ENCODE results near the gene UTP25. TPM values are rescaled to one million over a fixed set of nuclear protein-coding genes. Genes with fewer than 3 reads are reported as not detected.

Gene UTP25
- total RNA-seq, 1 donor from 2014 or later = 2.4 TPM

GRCh38 chr1:209807509-209807908 lies 20.3 kb upstream of the UTP25 start:
- Histone ChIP-seq H3K4me1 (peaks cover 35% of the 10 kb centered on the region), H3K27me3 (ENCODE audit: low read depth) (no peaks in the 10 kb centered on the region), H3K4me3 (no peak overlapping the region), H3K36me3 (no peaks in the 10 kb centered on the region), H3K9me3 (replicated peaks) (no peaks in the 10 kb centered on the region), H3K27ac (replicated peaks) (peak overlapping the region; percentile 76)
- TF ChIP-seq CTCF (IDR thresholded peaks at IDR 0.05; ENCODE audit: borderline replicate concordance) = no peak
- no peak for DNase-seq
- intact Hi-C loops (cut with micrococcal nuclease) = no loop called here

- no peaks in the 10 kb centered on the region for H3K9me3 ChIP-seq (replicated peaks)
- intact Hi-C loops (cut with micrococcal nuclease) = no loop called here
- no peak overlapping the region for H3K4me3 ChIP-seq
- peak; percentile 57 for DNase-seq
- H3K36me3 ChIP-seq = no peaks in the 10 kb centered on the region
- H3K27me3 ChIP-seq (ENCODE audit: low read depth) = no peaks in the 10 kb centered on the region
- H3K4me1 ChIP-seq = peaks cover 31% of the 10 kb centered on the region
- H3K27ac ChIP-seq (replicated peaks) = peak overlapping the region; percentile 76
- TF ChIP-seq CTCF (IDR thresholded peaks at IDR 0.05; ENCODE audit: borderline replicate concordance) = no peak
Measured at GRCh38 chr1:209808059-209808581, 19.7 kb upstream of the UTP25 start.

- intact Hi-C loops (cut with micrococcal nuclease) = no loop called here
- H3K27me3 ChIP-seq (ENCODE audit: low read depth) = no peaks in the 10 kb centered on the region
- TF ChIP-seq CTCF (IDR thresholded peaks at IDR 0.05; ENCODE audit: borderline replicate concordance) = no peak
Measured at GRCh38 chr1:209809611-209810010, 18.2 kb upstream of the UTP25 start.

GRCh38 chr1:209810783-209811182 lies 17.0 kb upstream of the UTP25 start:
- intact Hi-C loops (cut with micrococcal nuclease) = no loop called here
- no peaks in the 10 kb centered on the region for H3K36me3 ChIP-seq
- DNase-seq = no peak
- no peak overlapping the region for H3K27ac ChIP-seq (replicated peaks)
- no peak for TF ChIP-seq CTCF (IDR thresholded peaks at IDR 0.05; ENCODE audit: borderline replicate concordance)
- H3K4me1 ChIP-seq = peaks cover 29% of the 10 kb centered on the region
- H3K4me3 ChIP-seq = no peak overlapping the region
- H3K9me3 ChIP-seq (replicated peaks) = no peaks in the 10 kb centered on the region
- H3K27me3 ChIP-seq (ENCODE audit: low read depth) = no peaks in the 10 kb centered on the region

More at GRCh38 chr1:209809611-209810010, 18.2 kb upstream of the UTP25 start:
- Histone ChIP-seq H3K9me3 (replicated peaks) (no peaks in the 10 kb centered on the region), H3K36me3 (no peaks in the 10 kb centered on the region), H3K4me3 (no peak overlapping the region), H3K4me1 (peaks cover 31% of the 10 kb centered on the region), H3K27ac (replicated peaks) (no peak overlapping the region)
- no peak for DNase-seq

- intact Hi-C loops (cut with micrococcal nuclease) = no loop called here
- Histone ChIP-seq H3K36me3 (no peaks in the 10 kb centered on the region), H3K27me3 (ENCODE audit: low read depth) (peaks cover 5% of the 10 kb centered on the region), H3K9me3 (replicated peaks) (no peaks in the 10 kb centered on the region), H3K4me1 (peaks cover under 1% of the 10 kb centered on the region), H3K4me3 (no peak overlapping the region), H3K27ac (replicated peaks) (no peak overlapping the region)
- no peak for TF ChIP-seq CTCF (IDR thresholded peaks at IDR 0.05; ENCODE audit: borderline replicate concordance)
- no peak for DNase-seq
Measured at GRCh38 chr1:209813902-209814301, 13.9 kb upstream of the UTP25 start.
